SKM-1 treated with dmso at 0.1 percent for 144 hours (cell line): ENCODE results near the gene ERCC3.
"Not testable (repeated sequence)": the region's sequence is repeated elsewhere in the genome, so short reads cannot be mapped to it uniquely, and the experiment has no call there.

ENCODE experiments used
- DNase-seq: peaks from one replicate; lab custom pipeline; 2025; ENCODE audit not compliant: unreplicated experiment; lab: John Stamatoyannopoulos, UW

ERCC3 gene

GRCh38 chr2:127280693-127281092 lies 13.3 kb downstream of the ERCC3 start:
- no peak for DNase-seq

DNA sequence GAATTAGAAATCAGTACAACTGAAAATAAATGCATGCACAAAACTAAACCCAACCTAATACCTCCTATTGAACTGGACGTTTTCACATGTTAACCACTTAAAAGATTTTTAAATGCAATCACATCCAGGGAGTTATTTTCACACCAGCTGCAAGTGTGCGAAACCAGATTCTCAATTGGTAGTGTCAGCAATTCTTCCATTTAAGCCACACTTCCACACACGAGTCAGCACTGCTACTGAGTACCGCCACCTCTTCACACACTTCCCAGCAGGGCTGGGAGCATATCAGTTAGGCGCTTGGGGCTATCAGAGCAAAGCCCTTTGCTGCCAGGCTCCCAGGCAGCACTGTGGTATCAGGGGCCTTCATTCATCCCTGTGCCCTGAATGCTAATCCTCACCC lies 14.2 kb downstream of the ERCC3 start:
- DNase-seq: no peak

DNA sequence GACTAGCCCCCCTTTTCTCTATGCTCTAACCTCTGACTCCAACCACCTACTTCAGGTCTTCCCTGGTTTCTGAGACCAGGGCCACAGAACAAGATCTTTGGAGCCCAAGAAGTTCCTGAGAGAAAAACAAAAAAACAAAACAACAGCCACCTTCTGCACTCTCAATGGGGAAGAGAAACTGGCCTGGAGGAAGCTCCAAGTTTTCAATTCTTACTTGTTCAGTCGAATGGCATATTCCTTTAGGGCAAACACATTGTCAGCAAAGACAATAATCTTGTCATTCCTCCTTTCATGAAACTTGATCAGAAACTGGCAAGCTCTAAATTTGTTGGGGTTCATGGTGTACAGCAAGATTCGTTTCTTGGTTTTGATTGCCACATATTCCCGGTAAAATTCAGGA lies 15.0 kb downstream of the ERCC3 start:
- no peak for DNase-seq

DNA sequence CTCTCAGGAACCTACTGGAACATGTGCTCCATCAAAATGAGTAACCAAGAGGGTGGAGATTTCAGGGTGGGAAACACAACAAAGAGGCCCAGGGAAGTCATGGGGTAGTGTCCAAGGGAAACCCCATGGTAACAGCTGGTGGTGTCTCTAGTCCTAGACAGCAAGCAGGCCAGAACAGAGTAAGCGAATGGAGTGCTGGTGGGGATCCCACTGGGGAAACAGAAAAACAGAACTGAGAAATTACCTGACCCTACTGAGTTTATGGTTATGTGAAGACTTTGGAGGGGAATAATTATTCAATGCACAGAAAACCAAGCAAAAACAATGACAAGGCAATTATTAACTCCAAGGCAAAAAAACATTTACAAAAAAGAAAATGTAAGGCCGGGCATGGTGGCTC lies 16.9 kb downstream of the ERCC3 start:
- no peak for DNase-seq

GRCh38 chr2:127275789-127276188 lies 18.2 kb downstream of the ERCC3 start:
- DNase-seq: no peak

- DNase-seq: no peak
These were observed 18.6 kb downstream of the ERCC3 start for GRCh38 chr2:127275356-127275755.

DNA sequence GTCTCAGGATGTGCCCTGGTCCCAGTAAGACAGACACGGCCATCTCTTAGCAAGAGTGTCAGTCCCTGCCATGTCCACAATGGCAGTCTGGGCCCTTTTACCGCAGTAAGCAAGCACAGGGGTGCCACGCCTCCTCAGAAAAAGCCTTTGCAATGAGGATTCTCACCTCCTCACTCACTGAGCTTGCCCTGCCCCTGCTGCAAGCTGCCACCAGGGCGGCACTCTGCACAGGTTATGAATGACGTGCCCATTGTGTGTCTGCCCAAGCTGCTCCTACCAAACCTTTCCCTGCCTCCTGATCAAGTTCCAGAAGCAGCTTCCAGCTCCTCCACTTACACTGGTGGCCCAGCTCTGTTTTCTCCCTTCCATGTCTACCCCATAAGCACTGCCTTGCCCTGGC lies 23.3 kb downstream of the ERCC3 start:
- DNase-seq: no peak

DNA sequence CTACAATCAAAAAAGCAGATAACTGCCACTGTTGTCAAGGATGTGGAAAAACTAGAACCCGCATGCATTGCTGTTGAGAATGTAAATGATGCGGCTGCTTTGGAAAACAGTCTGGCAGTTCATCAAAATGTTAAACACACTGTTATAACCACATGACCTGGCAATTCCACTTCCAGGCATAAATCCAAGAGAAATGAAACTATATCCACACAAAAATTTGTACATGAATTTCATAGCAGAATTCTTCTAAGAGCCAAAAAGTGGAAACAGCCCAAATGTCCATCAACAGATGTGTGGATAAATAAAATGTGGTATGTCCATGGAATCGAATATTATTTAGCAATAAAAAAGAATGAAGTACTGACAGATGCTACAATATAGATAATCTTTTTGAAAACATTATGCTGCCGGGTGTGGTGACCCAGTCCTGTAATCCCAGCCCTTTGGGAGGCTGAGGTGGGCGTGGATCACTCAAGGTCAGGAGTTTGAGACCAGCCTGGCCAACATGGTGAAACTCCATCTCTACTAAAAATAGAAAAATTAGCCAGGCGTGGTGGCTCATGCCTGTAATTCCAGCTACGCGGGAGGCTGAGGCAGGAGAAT lies 32.0 kb downstream of the ERCC3 start:
- no peak for DNase-seq

DNA sequence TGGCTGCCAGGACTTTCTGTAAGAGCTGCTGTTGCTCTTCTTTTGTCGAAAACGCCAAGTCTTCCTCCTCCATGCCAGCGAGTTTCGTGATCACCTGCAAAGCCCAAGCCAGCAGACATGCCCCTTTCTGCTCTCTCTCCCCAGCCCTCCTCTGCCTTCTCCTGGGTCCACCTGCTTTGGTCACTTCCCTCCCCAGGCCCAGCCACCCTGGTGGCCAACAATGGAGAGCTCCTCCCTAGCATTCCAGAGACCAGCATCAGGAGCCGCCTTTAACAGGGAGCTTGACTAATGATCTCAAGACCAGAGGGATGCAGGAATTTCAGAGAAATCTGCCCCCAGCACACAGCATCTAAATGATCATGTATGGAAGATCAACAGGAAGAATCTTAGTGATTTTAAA lies 34.6 kb downstream of the ERCC3 start:
- no peak for DNase-seq

DNA sequence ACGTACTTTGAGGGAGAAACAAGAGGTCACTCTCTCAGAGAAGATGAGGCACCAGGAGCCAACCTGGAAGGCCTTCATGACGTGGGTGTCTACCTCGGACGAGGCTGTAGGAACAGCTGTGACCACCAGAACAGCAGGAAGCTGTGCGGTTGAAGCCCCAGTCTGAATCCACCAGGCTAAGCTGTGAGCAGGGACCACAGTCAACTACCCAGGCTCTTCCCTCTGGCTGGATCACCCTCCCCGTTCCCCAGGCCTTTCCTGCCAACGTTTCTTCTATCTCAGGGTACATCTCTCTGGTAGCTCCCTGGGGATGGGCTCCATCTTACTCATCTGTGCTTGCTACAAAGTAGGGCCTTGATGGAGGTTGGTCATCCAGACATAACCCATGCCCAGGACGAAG lies 37.1 kb downstream of the ERCC3 start:
- DNase-seq: no peak

DNA sequence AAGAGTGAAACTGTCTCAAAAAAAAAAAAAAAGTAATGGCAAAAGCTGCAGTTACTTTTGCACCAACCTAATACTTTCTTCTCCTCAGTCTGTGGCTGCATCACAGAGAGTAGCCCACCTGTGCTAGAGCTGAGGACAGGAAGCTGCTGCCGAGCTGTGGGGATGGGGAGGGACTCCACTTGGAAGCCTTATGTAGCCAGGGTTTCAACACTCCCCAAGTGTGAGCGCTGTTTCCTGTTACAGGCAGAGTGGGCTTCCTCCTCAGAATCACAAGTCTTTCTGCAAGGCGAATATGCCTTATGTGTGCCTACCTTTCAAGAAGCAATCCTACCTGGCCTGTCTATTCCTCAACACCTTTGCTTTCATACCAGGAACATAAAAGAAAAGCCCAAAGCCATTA lies 37.6 kb downstream of the ERCC3 start:
- DNase-seq: no peak

GRCh38 chr2:127255721-127256120 lies 38.2 kb downstream of the ERCC3 start:
- DNase-seq: no peak

DNA sequence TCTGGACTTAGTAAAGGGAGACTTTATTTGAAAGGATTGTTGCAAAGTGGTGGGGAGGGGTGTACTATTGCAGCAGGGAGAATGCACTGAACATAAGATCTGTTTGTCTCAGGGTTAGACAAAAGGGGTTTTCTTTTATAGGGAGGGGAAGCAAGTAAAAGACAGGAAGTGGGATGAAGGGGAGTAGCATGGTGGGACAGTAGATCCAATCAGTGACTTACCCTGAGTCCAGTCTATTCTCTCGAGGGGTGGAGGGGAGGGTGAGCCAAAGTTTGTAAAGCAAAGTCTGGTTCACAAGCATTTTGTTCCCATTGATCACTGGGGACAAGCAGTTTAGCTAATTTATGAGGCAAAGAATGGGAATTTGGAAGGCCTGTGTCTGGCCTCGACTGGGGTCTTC lies 38.8 kb downstream of the ERCC3 start:
- DNase-seq: no peak

DNA sequence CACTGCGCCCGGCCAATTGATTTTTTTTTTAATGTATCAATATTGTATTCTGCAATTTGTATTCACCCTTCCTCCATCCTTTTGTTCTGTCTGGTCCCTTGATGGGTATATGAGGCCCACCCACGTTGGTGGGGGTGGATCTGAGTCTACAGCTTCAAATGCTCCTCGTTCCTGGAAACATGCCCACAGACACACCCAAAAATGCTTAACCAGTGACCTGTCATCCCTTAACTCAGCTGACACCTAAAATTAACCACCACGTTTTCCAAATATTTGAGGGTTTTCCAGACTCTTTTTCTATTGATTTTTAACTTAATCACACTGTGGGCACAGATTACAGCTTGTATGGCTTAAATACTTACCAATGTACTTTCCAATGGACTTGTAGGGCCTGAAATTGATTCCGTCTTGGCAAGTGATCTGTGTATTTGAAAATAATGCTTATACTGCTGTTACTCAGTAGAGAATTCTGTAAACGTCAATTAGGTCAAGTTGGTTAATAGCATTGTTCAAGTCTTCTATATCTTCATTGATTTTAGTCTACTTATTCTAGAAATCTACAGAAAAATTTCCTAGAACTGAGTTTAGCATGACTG lies 39.5 kb downstream of the ERCC3 start:
- DNase-seq: no peak

- DNase-seq: not testable (repeated sequence)
These were observed 52.8 kb downstream of the ERCC3 start for GRCh38 chr2:127241184-127241583.

- no peak for DNase-seq
These were observed 54.5 kb downstream of the ERCC3 start for GRCh38 chr2:127239395-127239794.

DNA sequence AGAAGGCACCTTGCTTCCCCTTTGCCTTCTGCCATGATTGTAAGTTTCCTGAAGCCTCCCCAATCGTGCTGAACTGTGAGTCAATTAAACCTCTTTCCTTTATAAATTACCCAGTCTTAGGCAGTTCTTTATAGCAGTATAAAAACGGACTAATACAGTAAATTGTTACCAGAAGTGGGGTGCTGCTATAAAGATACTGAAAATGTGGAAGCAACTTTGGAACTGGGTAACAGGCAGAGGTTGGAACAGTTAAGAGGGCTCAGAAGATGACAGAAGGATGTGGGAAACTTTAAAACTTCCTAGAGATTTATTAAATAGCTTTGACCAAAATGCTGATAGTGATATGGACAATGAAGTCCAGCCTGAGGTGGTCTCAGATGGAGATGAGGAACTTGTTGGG lies 56.2 kb downstream of the ERCC3 start:
- DNase-seq: not testable (repeated sequence)

GRCh38 chr2:127235082-127235702 lies 58.8 kb downstream of the ERCC3 start:
- DNase-seq: no peak

DNA sequence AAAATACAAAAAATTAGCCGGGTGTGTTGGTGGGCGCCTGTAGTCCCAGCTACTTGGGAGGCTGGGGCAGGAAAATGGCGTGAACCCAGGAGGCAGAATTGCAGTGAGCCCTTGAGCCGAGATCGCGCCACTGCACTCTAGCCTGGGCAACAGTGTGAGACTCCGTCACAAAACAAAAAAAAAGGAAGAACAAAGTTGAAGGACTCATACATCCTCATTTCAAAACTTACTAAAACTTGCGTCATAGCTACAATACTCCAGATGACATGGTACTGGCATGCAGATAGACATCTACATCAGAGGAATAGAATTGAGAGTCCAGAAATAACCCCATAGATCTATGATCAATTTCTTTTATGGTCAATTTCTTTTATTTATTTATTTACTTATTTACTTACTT lies 60.2 kb downstream of the ERCC3 start:
- DNase-seq: peak; percentile 84

- DNase-seq: no peak
These were observed 62.6 kb downstream of the ERCC3 start for GRCh38 chr2:127231130-127231865.

GRCh38 chr2:127229555-127229954 lies 64.4 kb downstream of the ERCC3 start:
- DNase-seq: no peak

DNA sequence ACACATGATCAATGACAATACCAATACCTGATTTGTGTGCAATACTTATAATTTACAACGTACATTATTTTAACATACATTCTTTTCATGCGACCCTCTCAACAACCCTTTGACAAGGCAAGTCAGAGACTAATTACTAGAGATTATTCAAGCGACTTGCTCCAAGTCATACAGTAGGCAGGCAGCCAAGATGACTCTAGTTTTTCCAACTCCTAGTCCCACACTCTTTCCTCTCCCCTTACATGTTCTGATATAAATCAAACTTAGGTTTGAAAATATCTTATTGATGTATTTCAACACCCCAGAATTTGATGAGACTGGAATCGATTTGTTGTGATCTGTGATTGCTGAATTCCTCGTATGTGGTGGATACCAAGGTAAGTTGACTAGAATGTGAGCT lies 65.8 kb downstream of the ERCC3 start:
- no peak for DNase-seq
